Activated B cell treated with CpG ODN at 0.5 μM for 24 hours (primary cell): ENCODE data around the gene LGR5. TPM values are rescaled to one million over a fixed set of nuclear protein-coding genes. Genes with fewer than 3 reads are reported as not detected.

ENCODE experiments used
- ATAC-seq: fragments of 200-7000 bp; cut with Tn5 transposase; one replicate; pipeline ENCODE4 v1.10.0; 2021; ENCODE audit warnings: low read depth, mild to moderate bottlenecking, moderate library complexity
- CTCF ChIA-PET: fragments of 350-600 bp; sonication (Branson Sonifier 250); formaldehyde crosslinking; loops from one replicate; lab custom pipeline; 2021; ENCODE audit warnings: antibody characterized with exemption; lab: Charles Lee
- POLR2A ChIA-PET: fragments of 350-600 bp; sonication (Branson Sonifier 250); formaldehyde crosslinking; loops from one replicate; lab custom pipeline; 2021; ENCODE audit warnings: antibody characterized with exemption; lab: Charles Lee
- DNase-seq: peaks from one replicate; pipeline ENCODE4 v3.0.0; 2022
- H3K27ac Mint-ChIP-seq: one replicate; pipeline ENCODE4 v1.8.0; 2020; ENCODE audit warnings: mixed read lengths
- H3K27me3 Mint-ChIP-seq: one replicate; pipeline ENCODE4 v1.8.0; 2021; ENCODE audit warnings: mixed read lengths
- H3K36me3 Mint-ChIP-seq: one replicate; pipeline ENCODE4 v1.8.0; 2021; ENCODE audit warnings: low read depth, mixed read lengths
- H3K4me1 Mint-ChIP-seq: one replicate; pipeline ENCODE4 v1.8.0; 2021; ENCODE audit warnings: mixed read lengths
- H3K4me3 Mint-ChIP-seq: one replicate; pipeline ENCODE4 v1.8.0; 2020; ENCODE audit warnings: mild to moderate bottlenecking, mixed read lengths
- H3K9me3 Mint-ChIP-seq: one replicate; pipeline ENCODE4 v1.8.0; 2020; ENCODE audit warnings: mixed read lengths
- CTCF ChIP-seq: fragments of 200-600 bp; IDR thresholded peaks from one replicate; pipeline ENCODE4 v1.8.0; 2022; ENCODE audit warnings: antibody characterized with exemption, mild to moderate bottlenecking
- intact Hi-C: fragments of 100-400 bp; cut with micrococcal nuclease; formaldehyde crosslinking; loops from one replicate; pipeline ENCODE4 v1.15.1; 2024
- total RNA-seq: library from RNA; stranded (reverse); gene quantifications from 2 replicates; pipeline ENCODE4 v1.2.3, GENCODE V29; 2022

Gene LGR5
- total RNA-seq, 1 donor from 2014 or later, result not detected

GRCh38 chr12:71607494-71608330 lies 168.1 kb downstream of the LGR5 start:
- intact Hi-C loops, result no loop called here
- H3K36me3 Mint-ChIP-seq, result peaks cover 73% of the 10 kb centered on the region
- DNase-seq (no peak), ATAC-seq (no peak)
- H3K27me3 Mint-ChIP-seq, result no peaks in the 10 kb centered on the region
- ChIA-PET CTCF (no interaction called here), POLR2A (no interaction called here)
- no peak overlapping the region for H3K27ac Mint-ChIP-seq
- no peak for TF ChIP-seq CTCF
- H3K4me3 Mint-ChIP-seq, result no peak overlapping the region
- H3K9me3 Mint-ChIP-seq, result no peaks in the 10 kb centered on the region
- H3K4me1 Mint-ChIP-seq, result peaks cover 7% of the 10 kb centered on the region

GRCh38 chr12:71610031-71610795 lies 170.6 kb downstream of the LGR5 start:
- CTCF ChIA-PET, result no interaction called here

GRCh38 chr12:71621938-71622337 lies 182.3 kb downstream of the LGR5 start:
- Mint-ChIP-seq H3K27me3 (no peaks in the 10 kb centered on the region), H3K4me3 (no peak overlapping the region), H3K27ac (peak overlapping the region; percentile 27), H3K4me1 (peaks cover 21% of the 10 kb centered on the region), H3K36me3 (peaks cover 93% of the 10 kb centered on the region), H3K9me3 (no peaks in the 10 kb centered on the region)
- POLR2A ChIA-PET, result interaction anchor here (0.6 kb wide), 1 partner anchor 18 kb away, joined by 3 read pairs; no protein-coding TSS in a partner anchor
- intact Hi-C loops, result loop anchor here (1.0 kb wide), 1 partner anchor 10 kb away; no protein-coding TSS in a partner anchor
- ATAC-seq, result no peak
- DNase-seq, result no peak
- CTCF ChIA-PET, result interaction anchor here (0.7 to 0.9 kb wide), 2 partner anchors 12 to 15 kb away, joined by 3 read pairs; no protein-coding TSS in a partner anchor
- no peak for TF ChIP-seq CTCF

More at GRCh38 chr12:71610031-71610795, 170.6 kb downstream of the LGR5 start:
- peak; percentile 42 for ATAC-seq
- peaks cover 7% of the 10 kb centered on the region for H3K4me1 Mint-ChIP-seq
- DNase-seq, result no peak
- TF ChIP-seq CTCF, result no peak
- H3K9me3 Mint-ChIP-seq, result no peaks in the 10 kb centered on the region
- H3K27me3 Mint-ChIP-seq, result no peaks in the 10 kb centered on the region
- H3K4me3 Mint-ChIP-seq, result no peak overlapping the region
- POLR2A ChIA-PET, result no interaction called here
- H3K36me3 Mint-ChIP-seq, result peaks cover 88% of the 10 kb centered on the region
- intact Hi-C loops, result loop anchor here (5.0 kb wide), 1 partner anchor 37 kb away; no protein-coding TSS in a partner anchor
- H3K27ac Mint-ChIP-seq, result peak overlapping the region; percentile 68

GRCh38 chr12:71625476-71625875 lies 185.9 kb downstream of the LGR5 start:
- Mint-ChIP-seq H3K4me1 (peaks cover 21% of the 10 kb centered on the region), H3K9me3 (no peaks in the 10 kb centered on the region), H3K36me3 (peaks cover 89% of the 10 kb centered on the region), H3K27ac (no peak overlapping the region), H3K4me3 (no peak overlapping the region), H3K27me3 (no peaks in the 10 kb centered on the region)
- DNase-seq, result no peak
- ATAC-seq, result no peak
- intact Hi-C loops, result loop anchor here (5.0 kb wide), 1 partner anchor 37 kb away; the partner anchor contains the start of genes THAP2 and ZFC3H1
- ChIA-PET POLR2A (interaction anchor here (0.8 to 1.9 kb wide), 2 partner anchors 38 to 122 kb away, joined by 6 read pairs; partner anchors contain the start of genes THAP2 and ZFC3H1), CTCF (interaction anchor here (1.0 to 3.3 kb wide), 4 partner anchors 11 to 121 kb away, joined by 3 to 14 read pairs (median 4); no protein-coding TSS in a partner anchor)
- TF ChIP-seq CTCF, result no peak
